HG02588 (cell line): ENCODE results near the gene CERKL.
A peak's percentile ranks its signal among the peaks of the same experiment; 100 is the strongest.

Experiments used
- ATAC-seq: cut with Tn5 transposase; IDR thresholded peaks from one replicate; pipeline ENCODE4 v1.9.1; 2021; ENCODE audit warnings: mild to moderate bottlenecking, moderate library complexity; ENCODE audit not compliant: unreplicated experiment

Gene CERKL

DNA sequence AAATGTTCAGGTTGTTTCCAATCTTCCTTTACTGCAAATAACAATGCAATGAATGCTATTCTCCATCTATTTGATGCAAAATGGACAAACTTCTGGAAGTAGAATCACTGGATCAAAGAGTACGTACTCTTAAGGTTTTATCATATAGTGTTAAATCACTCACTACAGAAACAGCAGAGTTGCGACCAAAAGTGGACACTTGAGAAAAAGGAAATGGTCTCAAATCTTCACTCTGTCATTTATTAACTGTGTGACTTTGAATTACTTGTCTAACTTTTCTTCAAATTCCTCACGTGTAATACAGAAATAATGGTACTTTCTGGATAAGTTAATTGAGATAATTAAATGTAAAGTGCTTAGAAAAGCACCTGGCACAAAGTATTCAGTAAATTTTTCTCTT is 78.1 kb downstream of the CERKL start:
- no peak for ATAC-seq

- no peak for ATAC-seq
Measured at GRCh38 chr2:181576431-181576830, 80.5 kb downstream of the CERKL start.

GRCh38 chr2:181575650-181576025 is 81.3 kb downstream of the CERKL start:
- no peak for ATAC-seq

- ATAC-seq: no peak
Measured at GRCh38 chr2:181575024-181575649, 81.8 kb downstream of the CERKL start.

- ATAC-seq: no peak
Measured at GRCh38 chr2:181574321-181574720, 82.6 kb downstream of the CERKL start.

DNA sequence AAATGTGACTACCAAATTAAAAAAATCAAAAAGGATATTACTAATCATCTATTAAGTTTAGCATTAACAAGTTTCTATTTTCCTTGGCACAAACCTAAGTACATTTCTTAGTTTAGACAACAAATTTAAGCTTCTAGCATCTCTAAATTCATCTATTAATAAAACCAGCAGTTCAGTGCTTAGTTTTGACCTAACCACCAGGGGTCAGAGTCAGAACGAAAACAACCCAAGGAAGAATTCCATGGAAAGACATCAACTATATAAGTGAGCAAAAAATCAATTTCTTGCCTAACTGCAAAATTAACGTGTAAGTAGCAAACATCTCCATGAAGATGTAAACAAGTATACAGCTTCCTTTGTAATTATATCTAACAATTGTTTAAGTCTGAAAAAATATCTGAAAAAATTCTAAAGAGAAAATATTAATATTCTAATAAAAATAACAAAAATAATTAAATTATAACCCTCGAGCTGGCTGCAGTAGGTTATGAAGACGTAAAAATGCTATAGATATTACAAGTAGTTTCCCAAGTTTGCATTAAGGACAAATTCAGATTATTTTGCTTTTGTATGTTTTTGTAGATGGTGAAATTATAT is 83.7 kb downstream of the CERKL start:
- ATAC-seq: no peak

DNA sequence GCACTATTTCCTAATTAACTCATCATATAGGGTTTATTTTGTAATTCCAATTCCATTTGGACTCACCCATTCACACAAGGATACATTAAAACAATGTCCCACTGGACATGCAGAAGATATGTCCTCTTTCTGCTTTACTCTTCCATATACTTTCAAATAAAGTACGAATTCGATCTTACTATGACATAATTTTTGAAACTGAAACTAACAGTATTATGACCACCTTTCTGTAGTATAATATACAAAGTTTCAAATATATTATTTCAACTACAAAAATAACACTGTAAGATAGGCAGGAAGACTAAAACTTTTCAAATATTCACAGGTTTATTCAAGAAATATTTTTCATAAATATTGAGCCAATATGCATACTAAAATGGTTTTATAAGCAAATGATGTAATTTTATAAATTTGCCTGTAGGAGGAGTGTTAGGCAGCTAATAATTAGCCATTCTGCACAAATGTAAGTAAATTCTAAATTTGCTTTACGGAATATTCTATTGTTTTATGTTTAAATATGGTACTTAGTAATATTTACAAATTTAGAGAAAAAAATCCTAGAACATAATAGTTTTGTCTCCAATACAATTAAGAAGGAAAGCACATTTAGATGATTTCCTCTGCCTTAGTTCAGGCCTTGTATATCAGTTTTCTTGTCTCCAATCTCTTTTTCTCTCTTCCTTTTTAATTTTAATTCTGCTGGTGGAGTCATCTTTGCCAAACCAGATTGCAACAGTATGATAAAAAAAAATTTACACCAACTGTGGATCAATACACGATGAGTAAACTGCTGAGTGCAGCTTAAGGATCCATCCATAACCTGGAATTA is 85.9 kb downstream of the CERKL start:
- no peak for ATAC-seq

- no peak for ATAC-seq
Measured at GRCh38 chr2:181570059-181570458, 86.8 kb downstream of the CERKL start.

DNA sequence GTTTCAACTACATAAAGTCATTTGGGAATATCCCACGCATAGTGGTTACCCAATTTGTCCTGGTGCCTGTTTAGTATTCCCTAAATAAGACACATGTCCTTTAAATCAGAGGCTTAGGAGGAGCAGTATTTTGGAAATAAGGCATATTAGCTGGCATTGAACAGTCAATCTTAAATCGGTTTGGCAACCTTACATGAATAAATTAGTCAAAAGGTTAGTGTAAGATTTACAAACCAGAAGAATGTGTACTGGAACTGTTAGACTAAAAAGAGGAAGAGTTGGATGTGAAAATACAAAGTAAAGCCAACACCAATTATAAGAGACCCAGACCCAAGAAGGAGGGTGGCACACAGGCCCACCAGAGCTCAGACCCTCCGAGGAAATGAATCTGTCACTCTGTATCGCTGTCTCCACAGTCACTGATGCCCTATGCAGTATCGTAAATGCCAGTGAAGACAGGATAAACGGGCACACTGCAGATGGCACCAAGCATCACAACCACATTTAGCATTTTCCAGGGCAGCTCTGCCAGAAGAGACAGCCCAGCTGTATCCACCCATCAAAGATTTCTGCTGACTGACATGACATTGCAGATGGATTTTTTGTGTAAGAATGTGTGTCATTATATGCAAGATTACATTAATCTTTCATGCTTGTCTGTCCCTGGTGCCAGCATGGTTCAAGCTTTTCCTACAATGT is 90.4 kb downstream of the CERKL start:
- ATAC-seq: no peak

DNA sequence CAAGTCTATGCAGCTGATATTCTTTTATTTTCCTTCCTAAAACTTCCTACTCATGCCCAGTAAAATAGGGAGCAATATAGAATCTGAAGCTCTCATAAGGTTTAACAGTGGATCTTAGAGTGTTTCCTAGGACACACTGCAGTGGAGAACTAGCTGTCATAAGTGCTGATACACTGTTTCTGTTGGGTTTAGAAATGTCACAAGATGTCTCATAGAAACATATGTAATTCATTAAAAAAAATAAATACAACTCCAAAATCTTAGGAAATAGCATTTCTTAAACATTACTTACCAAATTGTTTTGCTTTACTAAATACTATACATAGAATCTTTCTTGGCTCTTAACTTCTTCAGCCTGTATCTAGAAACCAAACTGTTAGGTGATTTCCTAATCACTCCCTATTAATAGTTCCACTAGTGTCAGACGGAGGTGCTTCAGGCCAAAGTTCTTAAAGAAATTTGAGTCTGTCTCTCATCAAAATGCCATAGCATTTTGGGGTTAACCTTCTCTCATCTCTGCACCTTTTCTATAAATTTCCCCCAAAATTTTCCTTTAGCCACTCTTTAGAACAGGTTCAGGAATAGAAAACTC is 93.7 kb downstream of the CERKL start:
- ATAC-seq: peak; percentile 71

GRCh38 chr2:181558371-181558770 is 98.5 kb downstream of the CERKL start:
- no peak for ATAC-seq

- ATAC-seq: no peak
Measured at GRCh38 chr2:181554061-181554830, 102.7 kb downstream of the CERKL start.

GRCh38 chr2:181553244-181553643 is 103.7 kb downstream of the CERKL start:
- no peak for ATAC-seq

- ATAC-seq: no peak
Measured at GRCh38 chr2:181552808-181553207, 104.1 kb downstream of the CERKL start.

DNA sequence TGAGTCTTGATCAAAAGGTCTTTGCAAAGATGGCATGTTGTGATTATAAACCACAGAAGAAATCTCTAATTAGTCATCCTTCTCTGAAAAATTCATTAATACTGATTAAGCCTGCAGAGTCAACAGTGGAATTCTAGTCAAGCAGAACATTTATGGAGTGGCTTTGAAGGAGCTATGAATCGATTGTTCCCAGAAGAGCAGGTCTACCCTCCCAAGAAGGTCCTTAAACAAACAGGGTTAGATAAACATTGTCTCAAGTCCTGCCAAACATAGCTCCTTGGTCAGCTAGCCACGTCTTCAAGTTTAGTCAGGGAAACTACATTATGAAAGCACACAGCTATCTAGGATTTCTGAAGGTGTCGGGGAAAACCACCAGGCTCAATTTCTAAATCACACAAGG is 110.8 kb downstream of the CERKL start:
- no peak for ATAC-seq

DNA sequence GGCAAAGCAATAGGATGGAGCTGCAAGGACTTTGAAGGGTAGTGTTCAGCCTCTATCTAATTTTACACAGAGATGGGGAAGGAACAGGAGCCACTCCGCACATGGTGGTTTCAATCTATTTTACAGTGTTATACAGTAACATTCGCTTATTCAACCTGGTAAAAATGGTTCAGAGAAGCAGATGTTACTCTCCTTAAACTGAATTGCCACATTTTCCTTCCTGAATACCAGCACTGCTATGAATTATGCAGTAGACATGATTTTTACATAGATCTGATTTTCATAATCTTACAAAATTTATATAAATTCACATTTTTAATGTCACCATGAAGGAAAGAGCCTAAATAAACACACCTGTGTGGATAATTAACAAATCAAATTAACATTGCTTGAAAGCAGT is 114.7 kb downstream of the CERKL start:
- ATAC-seq: no peak

- no peak for ATAC-seq
Measured at GRCh38 chr2:181540421-181540820, 116.5 kb downstream of the CERKL start.

DNA sequence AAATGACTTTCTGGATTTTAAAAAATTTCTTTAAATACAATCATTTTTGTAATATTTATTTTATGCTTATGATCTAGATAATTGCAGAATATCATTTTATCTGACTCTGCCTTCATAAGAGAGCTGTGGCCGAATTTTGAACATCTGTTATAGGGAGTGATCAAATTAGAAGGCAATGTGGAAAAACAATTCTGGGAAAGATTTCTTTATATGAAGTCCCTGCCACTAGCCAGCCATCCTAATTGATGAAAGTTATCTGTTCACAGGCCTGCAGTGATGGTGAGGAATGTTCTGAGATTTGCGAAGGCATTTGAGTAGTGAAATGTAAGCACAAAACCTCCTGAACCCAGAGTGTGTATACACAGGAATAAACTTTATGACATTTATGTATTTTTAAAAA is 120.2 kb downstream of the CERKL start:
- no peak for ATAC-seq

DNA sequence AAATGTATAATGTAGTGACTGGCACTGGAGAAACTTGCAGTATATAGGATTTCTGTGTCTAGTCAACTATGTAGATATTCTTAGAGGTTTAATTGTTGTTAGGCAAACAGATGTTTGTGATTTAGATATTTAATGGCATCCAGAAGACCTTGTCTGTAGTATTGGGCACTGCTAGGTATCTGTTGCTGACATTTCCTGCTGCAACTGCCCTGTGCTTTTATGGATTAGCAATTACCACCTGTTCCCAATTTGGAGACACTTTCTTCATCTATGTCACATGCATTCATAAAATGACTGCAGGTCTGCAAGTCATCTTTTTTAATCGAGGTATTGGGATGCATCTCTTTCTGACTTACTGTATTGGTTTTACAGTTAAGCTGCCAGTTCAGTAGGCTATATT is 128.5 kb downstream of the CERKL start:
- no peak for ATAC-seq

DNA sequence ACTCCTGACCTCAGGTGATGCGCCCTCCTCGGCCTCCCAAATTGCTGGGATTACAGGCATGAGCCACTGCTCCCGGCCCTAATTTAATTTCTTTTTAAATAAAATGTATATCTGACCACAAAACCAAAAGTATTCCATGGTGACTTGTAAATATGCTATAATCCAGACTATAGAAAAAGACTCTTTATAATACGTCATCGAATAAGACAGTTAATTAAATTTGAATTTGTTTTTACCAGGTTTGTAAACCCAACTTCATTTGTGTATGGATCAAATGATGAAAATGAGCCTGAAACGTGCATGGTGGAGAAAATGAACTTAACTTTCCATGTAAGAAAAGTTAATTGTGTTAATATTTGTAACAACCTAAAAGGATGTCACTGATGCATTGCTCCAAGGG is 129.8 kb downstream of the CERKL start:
- ATAC-seq: no peak
